ENCODE measurements around the gene LAMP2. TPM values are rescaled to one million over a fixed set of nuclear protein-coding genes. Genes with fewer than 3 reads are reported as not detected.
"Not testable (repeated sequence)": the region's sequence is repeated elsewhere in the genome, so short reads cannot be mapped to it uniquely, and the experiment has no call there.

The LAMP2 gene
- polyA plus RNA-seq, 1 experiment = 70.7 TPM

DNA sequence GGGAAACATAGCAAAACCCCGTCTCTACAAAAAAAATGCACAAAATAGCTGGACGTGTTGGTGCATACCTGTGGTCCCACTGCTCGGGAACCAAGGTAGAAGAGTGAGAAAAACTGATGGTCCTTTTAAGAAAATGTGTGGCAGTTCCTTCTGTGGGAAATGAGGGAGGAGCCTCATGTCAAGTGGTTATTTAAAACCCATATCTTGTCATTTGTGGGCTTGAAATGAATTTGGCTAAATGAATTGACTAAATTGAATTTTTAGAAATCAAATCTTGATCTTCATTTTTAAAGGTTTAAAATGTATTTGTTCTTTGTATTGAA is 16.2 kb upstream of the LAMP2 start:
- DNase-seq (ENCODE audit: low read depth) = no peak

DNA sequence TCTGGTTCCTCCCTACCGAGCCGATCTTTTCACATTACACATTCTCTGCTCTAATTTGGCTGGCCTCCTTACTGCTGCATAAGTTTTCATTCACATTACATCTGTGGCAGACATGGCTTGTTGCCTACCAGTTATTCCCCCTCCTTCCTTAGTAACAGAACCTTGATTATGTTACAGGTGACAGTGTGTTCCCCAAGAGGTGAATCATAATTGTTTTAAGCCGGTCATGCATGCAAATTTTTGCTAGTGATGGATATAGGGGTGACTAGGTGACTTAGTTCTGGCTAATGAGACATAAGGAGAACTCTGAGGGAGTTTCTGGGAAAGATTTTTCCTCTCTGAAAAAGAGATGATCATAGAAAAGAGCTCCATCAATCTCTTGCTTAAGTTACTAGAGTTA is 8.4 kb upstream of the LAMP2 start:
- POLR2A ChIA-PET = interaction anchor here (0.5 kb wide), 1 partner anchor 16 kb away, joined by 3 read pairs; no protein-coding TSS in a partner anchor
- CTCF ChIA-PET = no interaction called here
- Histone ChIP-seq H3K36me3 (ENCODE audit: control insufficient read depth, insufficient read depth, low read length) (no peaks in the 10 kb centered on the region), H3K27me3 (ENCODE audit: control insufficient read depth, insufficient read depth, low read length) (no peaks in the 10 kb centered on the region), H3K4me3 (ENCODE audit: low read depth, low read length) (no peak overlapping the region)
- DNase-seq (ENCODE audit: low read depth) = no peak
- TF ChIP-seq, protein P1, sequence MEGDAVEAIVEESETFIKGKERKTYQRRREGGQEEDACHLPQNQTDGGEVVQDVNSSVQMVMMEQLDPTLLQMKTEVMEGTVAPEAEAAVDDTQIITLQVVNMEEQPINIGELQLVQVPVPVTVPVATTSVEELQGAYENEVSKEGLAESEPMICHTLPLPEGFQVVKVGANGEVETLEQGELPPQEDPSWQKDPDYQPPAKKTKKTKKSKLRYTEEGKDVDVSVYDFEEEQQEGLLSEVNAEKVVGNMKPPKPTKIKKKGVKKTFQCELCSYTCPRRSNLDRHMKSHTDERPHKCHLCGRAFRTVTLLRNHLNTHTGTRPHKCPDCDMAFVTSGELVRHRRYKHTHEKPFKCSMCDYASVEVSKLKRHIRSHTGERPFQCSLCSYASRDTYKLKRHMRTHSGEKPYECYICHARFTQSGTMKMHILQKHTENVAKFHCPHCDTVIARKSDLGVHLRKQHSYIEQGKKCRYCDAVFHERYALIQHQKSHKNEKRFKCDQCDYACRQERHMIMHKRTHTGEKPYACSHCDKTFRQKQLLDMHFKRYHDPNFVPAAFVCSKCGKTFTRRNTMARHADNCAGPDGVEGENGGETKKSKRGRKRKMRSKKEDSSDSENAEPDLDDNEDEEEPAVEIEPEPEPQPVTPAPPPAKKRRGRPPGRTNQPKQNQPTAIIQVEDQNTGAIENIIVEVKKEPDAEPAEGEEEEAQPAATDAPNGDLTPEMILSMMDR (IDR thresholded peaks at IDR 0.05; ENCODE audit: insufficient read depth, low read depth, low read length) = no peak

More for the DNA sequence above, 16.2 kb upstream of the LAMP2 start:
- TF ChIP-seq, protein P1 (IDR thresholded peaks at IDR 0.05; ENCODE audit: insufficient read depth, low read depth, low read length) = no peak
- ChIA-PET CTCF (interaction anchor here (1.4 to 1.8 kb wide), 2 partner anchors 11 to 16 kb away, joined by 3 to 4 read pairs; partner anchors contain the start of gene LAMP2), POLR2A (no interaction called here)
- Histone ChIP-seq H3K4me3 (ENCODE audit: low read depth, low read length) (peak overlapping the region; percentile 49), H3K27me3 (ENCODE audit: control insufficient read depth, insufficient read depth, low read length) (no peaks in the 10 kb centered on the region), H3K36me3 (ENCODE audit: control insufficient read depth, insufficient read depth, low read length) (no peaks in the 10 kb centered on the region)

DNA sequence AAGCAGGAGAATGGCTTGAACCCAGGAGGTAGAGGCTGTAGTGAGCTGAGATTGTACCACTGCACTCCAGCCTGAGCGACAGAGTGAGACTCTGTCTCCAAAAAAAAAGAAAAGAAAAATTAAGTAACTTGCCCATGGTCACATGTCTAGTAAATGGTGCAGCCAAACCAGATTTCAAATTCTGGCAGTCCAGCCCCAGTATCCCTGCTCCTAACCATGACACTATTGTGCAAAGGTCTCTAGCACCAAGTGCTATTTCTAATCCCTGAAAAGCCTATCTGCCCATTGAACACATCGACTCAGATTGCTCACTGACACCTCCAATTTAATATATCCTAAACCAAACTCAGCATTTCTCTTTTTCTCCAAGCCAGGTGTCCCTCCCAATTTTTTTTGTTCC is 7.6 kb upstream of the LAMP2 start:
- DNase-seq (ENCODE audit: low read depth) = no peak
- Histone ChIP-seq H3K36me3 (ENCODE audit: control insufficient read depth, insufficient read depth, low read length) (no peaks in the 10 kb centered on the region), H3K4me3 (ENCODE audit: low read depth, low read length) (no peak overlapping the region), H3K27me3 (ENCODE audit: control insufficient read depth, insufficient read depth, low read length) (no peaks in the 10 kb centered on the region)
- TF ChIP-seq, protein P1 (IDR thresholded peaks at IDR 0.05; ENCODE audit: insufficient read depth, low read depth, low read length) = no peak
- POLR2A ChIA-PET = no interaction called here
- CTCF ChIA-PET = interaction anchor here (1.3 kb wide), 1 partner anchor 9 kb away, joined by 5 read pairs; no protein-coding TSS in a partner anchor

DNA sequence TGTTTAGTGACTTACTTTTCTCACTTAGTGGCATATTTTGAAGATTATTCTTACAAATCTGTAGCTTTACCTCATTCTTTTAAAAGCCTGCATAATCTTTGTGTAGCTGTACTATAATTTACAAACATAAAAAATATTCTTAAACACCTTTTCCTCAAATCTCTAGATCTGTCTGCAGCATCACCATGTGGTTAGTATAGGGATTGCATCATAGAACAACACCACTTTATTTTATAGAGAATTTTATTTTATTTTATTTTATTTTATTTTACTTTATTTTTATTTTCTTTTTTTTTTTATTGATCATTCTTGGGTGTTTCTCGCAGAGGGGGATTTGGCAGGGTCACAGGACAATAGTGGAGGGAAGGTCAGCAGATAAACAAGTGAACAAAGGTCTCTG is 6.4 kb upstream of the LAMP2 start:
- H3K27me3 ChIP-seq (ENCODE audit: control insufficient read depth, insufficient read depth, low read length) = not testable (repeated sequence)

DNA sequence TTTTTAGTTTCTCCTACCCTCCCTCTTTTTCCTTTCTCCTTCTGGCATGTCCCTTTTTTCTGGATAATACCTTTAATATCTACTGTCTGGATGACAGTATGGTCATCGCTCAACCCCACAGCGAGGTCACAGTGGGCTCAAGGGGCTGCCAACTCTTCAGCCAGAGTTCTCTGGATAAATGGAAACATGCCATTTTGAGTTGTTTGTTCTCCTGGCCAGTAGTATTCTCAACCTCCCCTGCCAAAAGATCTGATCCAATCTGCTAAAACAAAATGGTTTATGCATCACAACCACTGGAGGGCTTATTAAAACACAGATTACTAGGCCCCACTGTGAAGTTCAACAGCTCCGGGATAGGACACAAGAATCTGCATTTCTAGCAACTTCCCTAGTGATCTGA is 5.0 kb upstream of the LAMP2 start:
- TF ChIP-seq, protein P1 (IDR thresholded peaks at IDR 0.05; ENCODE audit: insufficient read depth, low read depth, low read length) = no peak
- no peak for DNase-seq (ENCODE audit: low read depth)
- Histone ChIP-seq H3K4me3 (ENCODE audit: low read depth, low read length) (no peak overlapping the region), H3K36me3 (ENCODE audit: control insufficient read depth, insufficient read depth, low read length) (no peaks in the 10 kb centered on the region), H3K27me3 (ENCODE audit: control insufficient read depth, insufficient read depth, low read length) (no peaks in the 10 kb centered on the region)
- POLR2A ChIA-PET = no interaction called here
- CTCF ChIA-PET = interaction anchor here (1.0 kb wide), 1 partner anchor 12 kb away, joined by 3 read pairs; no protein-coding TSS in a partner anchor

More for the DNA sequence above, 6.4 kb upstream of the LAMP2 start:
- DNase-seq (ENCODE audit: low read depth); POLR2A ChIA-PET; H3K4me3 ChIP-seq (ENCODE audit: low read depth, low read length); H3K36me3 ChIP-seq (ENCODE audit: control insufficient read depth, insufficient read depth, low read length): not testable (repeated sequence)
- TF ChIP-seq, protein P1 (IDR thresholded peaks at IDR 0.05; ENCODE audit: insufficient read depth, low read depth, low read length) = peak; percentile 47
- CTCF ChIA-PET = interaction anchor here (0.8 to 1.3 kb wide), 2 partner anchors 22 to 94 kb away, joined by 3 to 6 read pairs; no protein-coding TSS in a partner anchor

DNA sequence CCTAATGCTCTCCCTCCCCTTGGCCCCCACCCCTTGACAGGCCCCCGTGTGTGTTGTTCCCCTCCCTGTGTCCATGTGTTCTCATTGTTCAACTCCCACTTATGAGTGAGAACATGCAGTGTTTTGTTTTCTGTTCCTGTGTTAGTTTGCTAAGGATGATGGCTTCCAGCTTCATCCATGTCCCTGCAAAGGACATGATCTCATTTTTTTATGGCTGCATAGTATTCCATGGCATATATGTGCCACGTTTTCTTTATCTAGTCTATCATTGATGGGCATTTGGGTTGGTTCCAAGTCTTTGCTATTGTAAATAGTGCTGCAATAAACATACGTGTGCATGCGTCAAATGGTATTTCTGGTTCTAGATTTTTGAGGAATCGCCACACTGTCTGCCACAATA is 561 bp upstream of the LAMP2 start:
- H3K27me3 ChIP-seq (ENCODE audit: control insufficient read depth, insufficient read depth, low read length) = not testable (repeated sequence)

More for the DNA sequence above, 561 bp upstream of the LAMP2 start:
- ChIA-PET POLR2A (interaction anchor here (0.6 kb wide), 1 partner anchor 11 kb away, joined by 3 read pairs; no protein-coding TSS in a partner anchor), CTCF (interaction anchor here (1.4 kb wide), 1 partner anchor 16 kb away, joined by 4 read pairs; no protein-coding TSS in a partner anchor)
- not testable (repeated sequence) for H3K36me3 ChIP-seq (ENCODE audit: control insufficient read depth, insufficient read depth, low read length); DNase-seq (ENCODE audit: low read depth); H3K4me3 ChIP-seq (ENCODE audit: low read depth, low read length)
